ENCODE data around the gene KIF27. TPM values are rescaled to one million over a fixed set of nuclear protein-coding genes. Genes with fewer than 3 reads are reported as not detected.
"Not testable (repeated sequence)": the region's sequence is repeated elsewhere in the genome, so short reads cannot be mapped to it uniquely, and the experiment has no call there.

The KIF27 gene
- total RNA-seq, 4 donors from 2014 or later, result 7.5 to 11.1 (median 9.9) TPM

DNA sequence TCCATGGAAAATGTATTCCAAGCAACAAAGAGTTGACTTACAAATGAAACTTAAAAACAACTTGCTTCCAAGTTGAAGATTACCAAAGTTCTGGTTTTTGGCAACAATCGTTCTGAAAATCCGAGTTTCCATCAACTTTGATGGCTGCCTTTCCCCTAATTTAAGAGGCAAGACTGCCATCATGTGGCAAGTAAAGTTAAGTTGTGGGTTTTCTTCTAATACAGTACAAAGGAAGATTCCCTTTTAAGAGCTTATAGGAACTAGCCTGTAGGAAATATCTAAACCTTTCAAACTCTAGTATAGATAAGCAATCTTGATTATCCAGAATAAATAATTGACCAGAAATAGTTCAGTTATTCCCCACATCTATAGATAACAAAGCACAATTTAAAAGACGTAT is 9.0 kb downstream of the KIF27 start:
- H3K9me3 ChIP-seq, H3K36me3 ChIP-seq, H3K4me3 ChIP-seq, H3K27ac ChIP-seq, H3K27me3 ChIP-seq, H3K4me1 ChIP-seq: not testable (repeated sequence)
- DNase-seq (ENCODE audit: low spot score in 2 of 2), result peak in 1 of 2 donors; percentile 44
- TF ChIP-seq, protein P1, sequence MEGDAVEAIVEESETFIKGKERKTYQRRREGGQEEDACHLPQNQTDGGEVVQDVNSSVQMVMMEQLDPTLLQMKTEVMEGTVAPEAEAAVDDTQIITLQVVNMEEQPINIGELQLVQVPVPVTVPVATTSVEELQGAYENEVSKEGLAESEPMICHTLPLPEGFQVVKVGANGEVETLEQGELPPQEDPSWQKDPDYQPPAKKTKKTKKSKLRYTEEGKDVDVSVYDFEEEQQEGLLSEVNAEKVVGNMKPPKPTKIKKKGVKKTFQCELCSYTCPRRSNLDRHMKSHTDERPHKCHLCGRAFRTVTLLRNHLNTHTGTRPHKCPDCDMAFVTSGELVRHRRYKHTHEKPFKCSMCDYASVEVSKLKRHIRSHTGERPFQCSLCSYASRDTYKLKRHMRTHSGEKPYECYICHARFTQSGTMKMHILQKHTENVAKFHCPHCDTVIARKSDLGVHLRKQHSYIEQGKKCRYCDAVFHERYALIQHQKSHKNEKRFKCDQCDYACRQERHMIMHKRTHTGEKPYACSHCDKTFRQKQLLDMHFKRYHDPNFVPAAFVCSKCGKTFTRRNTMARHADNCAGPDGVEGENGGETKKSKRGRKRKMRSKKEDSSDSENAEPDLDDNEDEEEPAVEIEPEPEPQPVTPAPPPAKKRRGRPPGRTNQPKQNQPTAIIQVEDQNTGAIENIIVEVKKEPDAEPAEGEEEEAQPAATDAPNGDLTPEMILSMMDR (IDR thresholded peaks at IDR 0.05), result peak; percentile 23 to 59 (median 37)
- 28 to 29% methylated on average over 3 of the region's 3 CpGs for WGBS, 2 donors

DNA sequence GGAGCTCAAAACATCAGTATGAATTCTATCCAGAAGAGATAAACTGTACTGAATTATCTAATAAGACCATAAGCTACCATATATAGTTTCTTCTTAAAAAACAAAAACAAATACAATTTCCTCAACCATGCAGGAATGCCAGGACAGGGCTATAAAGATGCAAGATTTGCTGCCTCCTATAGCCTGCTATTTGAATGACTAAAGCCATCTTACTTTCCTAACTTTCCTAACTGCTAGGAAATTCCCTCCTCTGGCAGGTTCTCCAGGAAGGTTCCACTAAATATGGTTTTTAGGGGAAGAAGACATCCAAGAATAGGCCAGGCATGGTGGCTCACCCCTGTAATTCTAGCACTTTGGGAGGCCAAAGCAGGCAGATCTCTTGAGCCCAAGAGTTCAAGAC is 15.1 kb downstream of the KIF27 start:
- no peak for DNase-seq (ENCODE audit: low spot score in 2 of 2)
- no peaks in the 10 kb centered on the region for H3K27me3 ChIP-seq
- TF ChIP-seq, protein P1 (IDR thresholded peaks at IDR 0.05), result no peak
- no peak for TF ChIP-seq EP300 (IDR thresholded peaks at IDR 0.05)
- no peak for TF ChIP-seq POLR2A (IDR thresholded peaks at IDR 0.05)

DNA sequence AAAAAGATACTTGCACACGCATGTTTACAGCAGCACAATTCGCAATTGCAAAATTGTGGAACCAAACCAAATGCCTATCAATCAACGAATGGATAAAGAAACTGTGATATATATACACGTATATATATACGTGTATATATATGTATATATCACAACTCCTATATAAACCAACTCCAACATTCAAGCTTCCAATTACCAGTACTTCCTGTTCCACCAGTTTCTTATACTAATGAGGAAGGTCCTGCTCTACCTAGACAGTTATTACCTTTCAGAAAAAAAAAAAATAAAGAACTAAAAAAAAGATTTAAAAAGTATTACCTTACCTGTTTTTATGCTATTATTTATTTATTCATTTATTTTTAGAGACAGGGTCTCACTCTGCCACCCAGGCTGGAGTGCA is 20.6 kb downstream of the KIF27 start:
- 86 to 94% methylated on average over 5 of the region's 5 CpGs for WGBS, 2 donors
- not testable (repeated sequence) for H3K9me3 ChIP-seq; H3K27me3 ChIP-seq; H3K4me1 ChIP-seq; H3K36me3 ChIP-seq; DNase-seq (ENCODE audit: low spot score in 2 of 2); H3K27ac ChIP-seq; H3K4me3 ChIP-seq

More for the DNA sequence above, 15.1 kb downstream of the KIF27 start:
- Histone ChIP-seq H3K9me3 (no peaks in the 10 kb centered on the region), H3K27ac (no peak overlapping the region), H3K4me3 (no peak overlapping the region), H3K4me1 (no peaks in the 10 kb centered on the region), H3K36me3 (peaks cover 0 to 18% (median 0%) of the 10 kb centered on the region in 3 donors)

DNA sequence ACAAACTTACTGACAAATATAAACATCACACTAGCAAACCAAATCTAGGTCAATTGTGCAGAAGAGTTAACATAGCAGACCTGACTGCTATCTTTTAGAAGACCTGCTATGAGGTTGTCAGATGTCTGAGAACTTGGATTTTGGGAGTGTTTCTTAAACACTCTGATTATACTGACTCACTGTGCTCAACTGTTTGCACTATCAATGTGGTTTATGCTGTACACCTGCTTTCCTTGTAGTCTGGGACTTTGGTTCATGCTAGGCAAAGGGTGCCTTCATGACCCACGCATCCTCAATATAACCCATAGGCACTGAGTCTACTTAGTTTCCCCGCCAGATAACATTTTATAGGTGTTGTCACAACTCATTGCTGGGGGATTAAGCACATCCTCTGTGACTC is 26.9 kb downstream of the KIF27 start:
- 91 to 95% methylated on average over 2 of the region's 2 CpGs for WGBS, 2 donors

DNA sequence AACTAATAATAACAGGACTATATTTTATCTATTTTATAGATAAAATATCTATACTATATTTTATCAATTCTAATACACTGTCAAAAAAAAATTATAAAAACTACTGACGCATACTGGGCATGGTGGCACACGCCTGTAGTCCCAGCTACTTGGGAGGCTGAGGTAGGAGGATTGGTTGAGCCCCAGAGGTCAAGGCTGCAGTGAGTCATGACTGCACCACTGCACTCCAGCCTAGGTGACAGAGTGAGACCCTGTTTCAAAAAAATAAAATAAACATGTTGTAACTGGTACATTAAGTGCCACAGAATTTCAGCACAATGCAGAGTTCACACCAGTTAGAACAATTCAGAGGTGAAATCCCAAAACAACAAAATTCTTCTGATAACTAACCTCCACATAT is 34.7 kb downstream of the KIF27 start:
- not testable (repeated sequence) for DNase-seq (ENCODE audit: low spot score in 2 of 2); H3K4me1 ChIP-seq; H3K27me3 ChIP-seq; H3K9me3 ChIP-seq; H3K27ac ChIP-seq; H3K4me3 ChIP-seq
- WGBS, 2 donors, result 95 to 99% methylated on average over 2 of the region's 2 CpGs
- peaks cover 0 to 30% (median 0%) of the 10 kb centered on the region in 3 donors for H3K36me3 ChIP-seq

More for the DNA sequence above, 26.9 kb downstream of the KIF27 start:
- not testable (repeated sequence) for DNase-seq (ENCODE audit: low spot score in 2 of 2); H3K36me3 ChIP-seq; H3K27me3 ChIP-seq; H3K27ac ChIP-seq; H3K9me3 ChIP-seq; H3K4me1 ChIP-seq; H3K4me3 ChIP-seq

DNA sequence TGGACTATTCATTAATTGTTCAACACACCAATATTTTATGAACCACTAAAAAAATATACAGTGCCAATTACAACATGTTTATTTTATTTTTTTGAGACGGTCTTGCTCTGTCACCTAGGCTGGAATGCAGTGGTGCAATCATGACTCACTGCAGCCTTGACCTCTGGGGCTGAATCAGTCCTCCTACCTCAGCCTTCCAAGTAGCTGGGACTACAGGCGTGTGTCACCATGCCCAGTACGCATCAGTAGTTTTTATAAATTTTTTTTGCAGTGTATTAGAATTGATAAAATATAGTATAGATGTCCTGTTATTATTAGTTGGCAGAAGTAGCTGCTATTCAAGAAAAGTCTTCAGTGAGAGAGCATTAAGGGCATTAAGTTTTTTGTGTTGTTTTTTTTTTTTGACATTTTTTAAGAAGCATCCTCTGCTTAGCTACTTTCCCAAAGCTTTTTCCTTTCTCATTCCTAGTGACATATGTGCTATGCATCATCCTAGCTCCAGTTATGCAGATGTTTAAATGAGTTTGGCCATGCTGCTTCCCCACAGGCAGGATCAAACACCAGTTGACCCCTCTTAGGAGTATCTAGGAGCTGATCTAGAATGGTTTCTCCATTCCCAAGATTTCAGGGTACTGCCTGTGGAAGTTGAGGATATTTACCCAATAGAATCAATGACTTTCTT is 35.5 kb downstream of the KIF27 start:
- WGBS, 2 donors, result 67 to 77% methylated on average over 3 of the region's 3 CpGs
- not testable (repeated sequence) for H3K9me3 ChIP-seq, H3K4me1 ChIP-seq, H3K27me3 ChIP-seq, H3K4me3 ChIP-seq, H3K27ac ChIP-seq
- peak in 1 of 2 donors; percentile 27 for DNase-seq (ENCODE audit: low spot score in 2 of 2)
- peaks cover 0 to 30% (median 0%) of the 10 kb centered on the region in 3 donors for H3K36me3 ChIP-seq

DNA sequence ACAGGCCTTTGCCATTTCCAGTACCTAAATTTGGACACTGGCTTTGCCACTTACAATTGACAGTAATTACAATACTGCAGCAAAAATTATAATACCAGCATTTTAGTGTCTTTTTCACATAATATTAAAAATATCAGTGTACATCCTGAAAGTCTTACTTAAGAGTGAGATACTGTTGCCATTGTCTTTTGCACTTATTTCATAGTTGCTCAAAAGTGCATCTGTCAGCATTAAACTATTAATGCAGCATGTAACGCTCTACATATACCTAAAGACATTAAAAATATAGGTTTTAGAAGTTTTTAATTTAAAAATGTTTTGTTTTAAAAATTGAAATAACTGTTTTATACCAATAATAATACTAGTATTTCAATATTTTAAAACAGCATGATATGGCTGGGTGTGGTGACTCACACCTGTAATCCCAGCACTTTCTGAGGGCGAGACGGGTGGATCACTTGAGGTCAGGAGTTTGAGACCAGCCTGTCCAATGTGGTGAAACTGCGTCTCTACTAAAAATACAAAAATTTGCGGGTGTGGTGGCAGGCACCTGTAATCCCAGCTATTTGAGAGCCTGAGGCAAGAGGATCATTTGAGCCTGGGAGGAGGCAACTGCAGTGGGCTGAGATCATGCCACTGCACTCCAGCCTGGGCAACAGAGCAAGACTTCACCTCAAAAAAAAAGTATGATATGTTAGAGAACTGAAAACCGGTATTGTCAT is 39.4 kb downstream of the KIF27 start:
- H3K4me3 ChIP-seq, result not testable (repeated sequence)
- WGBS, 2 donors, result 98 to 99% methylated on average over 6 of the region's 6 CpGs

DNA sequence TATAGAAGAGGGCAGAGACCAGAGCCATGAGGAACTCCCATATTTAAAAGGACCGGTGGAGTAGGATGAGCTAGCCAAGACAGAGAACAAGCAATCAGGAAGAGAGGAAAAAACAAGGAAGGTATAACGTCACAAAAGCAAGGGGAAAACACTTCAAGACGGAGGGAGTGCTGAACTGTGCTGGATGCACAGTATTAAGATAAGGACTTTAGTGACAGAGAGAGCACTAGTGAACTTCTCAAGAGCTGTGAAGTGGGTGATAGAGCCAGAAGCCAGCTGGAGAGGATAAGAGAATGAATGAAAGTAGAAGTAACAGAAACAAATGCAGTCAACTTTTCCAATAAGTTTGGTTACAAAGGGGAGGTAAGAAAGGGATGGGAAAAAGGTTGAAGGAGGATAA is 45.7 kb downstream of the KIF27 start:
- not testable (repeated sequence) for H3K4me1 ChIP-seq; H3K27me3 ChIP-seq; H3K9me3 ChIP-seq; DNase-seq (ENCODE audit: low spot score in 2 of 2); H3K4me3 ChIP-seq; H3K27ac ChIP-seq
- peaks cover 0 to 15% (median 0%) of the 10 kb centered on the region in 3 donors for H3K36me3 ChIP-seq
- 76 to 90% methylated on average over 3 of the region's 3 CpGs for WGBS, 2 donors

More for the DNA sequence above, 39.4 kb downstream of the KIF27 start:
- not testable (repeated sequence) for H3K27ac ChIP-seq; DNase-seq (ENCODE audit: low spot score in 2 of 2); H3K4me1 ChIP-seq; H3K9me3 ChIP-seq; H3K27me3 ChIP-seq
- peaks cover 0 to 29% (median 0%) of the 10 kb centered on the region in 3 donors for H3K36me3 ChIP-seq

DNA sequence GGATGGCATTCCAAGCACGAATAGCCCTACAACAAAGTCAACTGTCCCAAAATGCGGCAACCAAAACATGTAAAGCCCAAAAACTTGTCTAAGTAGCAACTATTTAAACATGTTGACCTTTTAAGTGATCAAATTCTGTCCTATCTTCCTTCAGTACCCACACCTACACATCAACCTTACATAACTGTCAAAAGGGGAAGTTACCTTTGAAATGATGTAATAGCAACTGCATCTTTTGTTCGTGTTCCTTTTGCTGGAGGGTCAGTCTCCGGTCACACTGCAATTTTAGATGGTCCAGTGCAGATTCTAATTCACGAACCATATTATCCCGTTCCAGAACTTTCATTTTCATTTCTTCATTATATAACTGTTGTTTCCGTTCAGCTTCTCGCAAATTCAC is 71.3 kb downstream of the KIF27 start:
- H3K27ac ChIP-seq; H3K27me3 ChIP-seq; H3K9me3 ChIP-seq; H3K4me1 ChIP-seq; DNase-seq (ENCODE audit: low spot score in 2 of 2); H3K4me3 ChIP-seq: not testable (repeated sequence)
- 96% methylated on average over 8 of the region's 8 CpGs for WGBS, 2 donors
- H3K36me3 ChIP-seq, result peaks cover 0 to 41% (median 0%) of the 10 kb centered on the region in 3 donors

DNA sequence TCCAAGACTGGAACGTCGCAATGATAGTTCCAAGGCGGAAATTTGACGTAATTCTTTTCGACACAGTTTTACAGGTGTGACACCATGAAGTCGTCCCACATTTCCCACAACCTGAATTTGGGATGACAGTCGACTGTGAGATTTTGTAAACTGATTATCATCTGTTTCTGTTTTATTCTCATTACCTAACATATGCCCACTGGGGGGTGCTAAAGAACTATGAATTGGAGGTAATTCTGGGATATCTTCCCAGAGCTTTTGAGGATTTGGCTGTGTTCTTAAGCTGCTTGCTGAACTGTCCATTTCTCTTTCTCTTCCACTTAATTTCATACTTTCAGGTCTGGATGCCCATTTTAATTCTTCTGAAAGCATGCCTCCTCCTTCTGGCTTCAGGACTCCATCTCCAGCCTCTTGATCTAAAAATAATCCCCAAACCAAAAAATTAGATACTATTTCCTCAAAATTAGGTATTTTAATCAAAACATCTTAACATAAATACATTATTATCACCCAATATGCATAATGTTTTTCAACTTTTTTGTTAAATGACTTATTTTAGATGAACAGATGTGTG is 84.1 kb downstream of the KIF27 start:
- H3K27ac ChIP-seq; H3K9me3 ChIP-seq; DNase-seq (ENCODE audit: low spot score in 2 of 2); H3K27me3 ChIP-seq; H3K4me1 ChIP-seq; H3K36me3 ChIP-seq; H3K4me3 ChIP-seq: not testable (repeated sequence)
- 72 to 74% methylated on average over 7 of the region's 7 CpGs for WGBS, 2 donors

DNA sequence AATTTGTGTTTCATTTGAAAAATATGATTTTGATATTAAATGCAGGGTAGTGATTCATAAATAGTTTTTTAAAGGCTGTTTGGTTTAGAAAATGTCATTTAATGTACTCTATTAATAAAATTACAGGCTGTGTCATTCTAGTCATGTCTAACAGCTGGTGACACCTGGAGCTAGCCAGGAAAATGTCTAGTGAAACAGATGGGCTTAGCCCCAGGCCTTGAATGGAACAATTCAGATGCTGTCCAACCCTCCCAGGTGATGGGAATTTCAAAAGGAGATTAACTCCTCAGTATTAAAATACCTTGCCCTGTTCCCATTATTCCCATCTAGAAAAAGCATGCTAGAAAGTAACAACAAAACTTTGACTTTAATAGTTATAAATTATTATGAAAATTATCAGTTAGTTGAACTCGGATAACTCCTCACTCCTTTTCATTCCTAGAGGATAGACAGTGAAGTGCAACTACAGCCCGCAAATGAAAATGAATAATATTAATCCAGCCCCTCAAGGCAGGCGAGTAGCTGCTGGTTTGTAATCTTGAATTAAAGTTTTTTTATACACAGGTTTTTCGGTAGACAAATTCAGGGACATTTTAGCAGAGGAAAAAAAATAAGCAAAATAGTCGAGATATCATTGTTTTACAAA is 90.7 kb downstream of the KIF27 start:
- DNase-seq (ENCODE audit: low spot score in 2 of 2); H3K36me3 ChIP-seq; H3K27me3 ChIP-seq; H3K27ac ChIP-seq; H3K4me3 ChIP-seq; H3K9me3 ChIP-seq; H3K4me1 ChIP-seq: not testable (repeated sequence)
- WGBS, 2 donors, result 74 to 75% methylated on average over 5 of the region's 5 CpGs

All from tibial nerve (tissue), 4 donors.